Measurements from ENCODE around the gene ADCY10. TPM values are rescaled to one million over a fixed set of nuclear protein-coding genes. Genes with fewer than 3 reads are reported as not detected.

The ADCY10 gene
- polyA plus RNA-seq, 1 donor from 2014 or later, result 0.09 TPM

DNA sequence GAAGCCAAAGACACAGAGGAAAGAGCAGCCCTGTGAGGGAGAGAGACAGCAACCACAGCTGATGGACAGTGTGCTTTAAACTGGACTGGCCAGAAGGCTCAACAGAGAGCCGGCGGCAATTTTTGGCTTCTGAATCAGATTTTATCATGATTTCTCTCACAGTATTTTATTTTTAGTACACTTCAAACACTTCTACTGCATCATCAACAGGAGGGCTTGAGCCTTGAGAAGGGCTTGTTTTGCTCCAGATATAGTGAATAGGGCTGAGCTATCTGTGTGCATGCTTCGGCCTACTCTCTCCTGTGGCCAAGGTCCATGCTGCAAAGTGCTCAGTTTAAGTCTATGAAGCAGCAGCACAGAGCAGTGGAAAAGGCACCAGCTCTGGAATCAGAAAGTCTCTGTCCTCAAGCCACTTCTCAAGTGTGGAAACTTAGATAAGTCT, 33.3 kb downstream of the ADCY10 start:
- Histone ChIP-seq H3K9ac (ENCODE audit: low read length) (no peak overlapping the region), H3K4me2 (ENCODE audit: low read length) (no peak overlapping the region), H3K9me2 (ENCODE audit: insufficient read depth, low read length) (no peaks in the 10 kb centered on the region), H3K79me2 (replicated peaks; ENCODE audit: insufficient read depth, low read length) (no peaks in the 10 kb centered on the region), H3F3A (ENCODE audit: insufficient read depth, low read length, poor library complexity, severe bottlenecking) (no peaks in the 10 kb centered on the region), H2AFZ (ENCODE audit: low read depth, low read length) (no peak overlapping the region), H3K9me3 (ENCODE audit: low read length) (no peaks in the 10 kb centered on the region), H3K27ac (ENCODE audit: low read length) (no peak overlapping the region), H4K20me1 (ENCODE audit: insufficient read depth) (no peaks in the 10 kb centered on the region), H3K4me3 (ENCODE audit: low read length) (no peak overlapping the region), H3K27me3 (ENCODE audit: insufficient read depth, low read depth, low read length) (no peaks in the 10 kb centered on the region), H3K36me3 (ENCODE audit: insufficient read depth, low read length) (no peaks in the 10 kb centered on the region)
- TF ChIP-seq EZH2 (IDR thresholded peaks at IDR 0.05; ENCODE audit: borderline replicate concordance, insufficient read depth, low read length, poor library complexity, severe bottlenecking) (no peak), EP300 (conservative IDR thresholded peaks at IDR 0.05; ENCODE audit: poor library complexity, severe bottlenecking) (no peak), MXI1 (conservative IDR thresholded peaks at IDR 0.05; ENCODE audit: poor library complexity, severe bottlenecking) (no peak), RAD21 (conservative IDR thresholded peaks at IDR 0.05) (no peak), CTCF (IDR thresholded peaks at IDR 0.05; ENCODE audit: poor library complexity, severe bottlenecking) (no peak), SMC3 (conservative IDR thresholded peaks at IDR 0.05; ENCODE audit: poor library complexity) (no peak), POLR2AphosphoS5 (IDR thresholded peaks at IDR 0.05) (no peak), TAF1 (IDR thresholded peaks at IDR 0.05; ENCODE audit: low read depth) (no peak)
- TF ChIP-seq, protein P1, sequence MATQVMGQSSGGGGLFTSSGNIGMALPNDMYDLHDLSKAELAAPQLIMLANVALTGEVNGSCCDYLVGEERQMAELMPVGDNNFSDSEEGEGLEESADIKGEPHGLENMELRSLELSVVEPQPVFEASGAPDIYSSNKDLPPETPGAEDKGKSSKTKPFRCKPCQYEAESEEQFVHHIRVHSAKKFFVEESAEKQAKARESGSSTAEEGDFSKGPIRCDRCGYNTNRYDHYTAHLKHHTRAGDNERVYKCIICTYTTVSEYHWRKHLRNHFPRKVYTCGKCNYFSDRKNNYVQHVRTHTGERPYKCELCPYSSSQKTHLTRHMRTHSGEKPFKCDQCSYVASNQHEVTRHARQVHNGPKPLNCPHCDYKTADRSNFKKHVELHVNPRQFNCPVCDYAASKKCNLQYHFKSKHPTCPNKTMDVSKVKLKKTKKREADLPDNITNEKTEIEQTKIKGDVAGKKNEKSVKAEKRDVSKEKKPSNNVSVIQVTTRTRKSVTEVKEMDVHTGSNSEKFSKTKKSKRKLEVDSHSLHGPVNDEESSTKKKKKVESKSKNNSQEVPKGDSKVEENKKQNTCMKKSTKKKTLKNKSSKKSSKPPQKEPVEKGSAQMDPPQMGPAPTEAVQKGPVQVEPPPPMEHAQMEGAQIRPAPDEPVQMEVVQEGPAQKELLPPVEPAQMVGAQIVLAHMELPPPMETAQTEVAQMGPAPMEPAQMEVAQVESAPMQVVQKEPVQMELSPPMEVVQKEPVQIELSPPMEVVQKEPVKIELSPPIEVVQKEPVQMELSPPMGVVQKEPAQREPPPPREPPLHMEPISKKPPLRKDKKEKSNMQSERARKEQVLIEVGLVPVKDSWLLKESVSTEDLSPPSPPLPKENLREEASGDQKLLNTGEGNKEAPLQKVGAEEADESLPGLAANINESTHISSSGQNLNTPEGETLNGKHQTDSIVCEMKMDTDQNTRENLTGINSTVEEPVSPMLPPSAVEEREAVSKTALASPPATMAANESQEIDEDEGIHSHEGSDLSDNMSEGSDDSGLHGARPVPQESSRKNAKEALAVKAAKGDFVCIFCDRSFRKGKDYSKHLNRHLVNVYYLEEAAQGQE (IDR thresholded peaks at IDR 0.05; ENCODE audit: borderline replicate concordance), result no peak

GRCh38 chr1:167879508-167879907, 34.4 kb downstream of the ADCY10 start:
- no peak overlapping the region for H3K4me2 ChIP-seq (ENCODE audit: low read length)
- H3K4me3 ChIP-seq (ENCODE audit: low read length), result no peak overlapping the region
- no peaks in the 10 kb centered on the region for H3F3A ChIP-seq (ENCODE audit: insufficient read depth, low read length, poor library complexity, severe bottlenecking)
- no peak overlapping the region for H3K27ac ChIP-seq (ENCODE audit: low read length)
- no peaks in the 10 kb centered on the region for H4K20me1 ChIP-seq (ENCODE audit: insufficient read depth)
- no peaks in the 10 kb centered on the region for H3K79me2 ChIP-seq (replicated peaks; ENCODE audit: insufficient read depth, low read length)
- no peak overlapping the region for H3K9ac ChIP-seq (ENCODE audit: low read length)
- no peaks in the 10 kb centered on the region for H3K27me3 ChIP-seq (ENCODE audit: insufficient read depth, low read depth, low read length)
- H3K9me2 ChIP-seq (ENCODE audit: insufficient read depth, low read length), result no peaks in the 10 kb centered on the region
- no peaks in the 10 kb centered on the region for H3K36me3 ChIP-seq (ENCODE audit: insufficient read depth, low read length)
- no peak for TF ChIP-seq TAF1 (IDR thresholded peaks at IDR 0.05; ENCODE audit: low read depth)
- no peak for TF ChIP-seq MXI1 (conservative IDR thresholded peaks at IDR 0.05; ENCODE audit: poor library complexity, severe bottlenecking)
- TF ChIP-seq CTCF (IDR thresholded peaks at IDR 0.05; ENCODE audit: poor library complexity, severe bottlenecking), result no peak
- TF ChIP-seq, protein P1 (IDR thresholded peaks at IDR 0.05; ENCODE audit: borderline replicate concordance), result no peak
- no peak for TF ChIP-seq SMC3 (conservative IDR thresholded peaks at IDR 0.05; ENCODE audit: poor library complexity)
- no peak for TF ChIP-seq EZH2 (IDR thresholded peaks at IDR 0.05; ENCODE audit: borderline replicate concordance, insufficient read depth, low read length, poor library complexity, severe bottlenecking)
- TF ChIP-seq RAD21 (conservative IDR thresholded peaks at IDR 0.05), result no peak
- no peak for TF ChIP-seq POLR2AphosphoS5 (IDR thresholded peaks at IDR 0.05)
- TF ChIP-seq EP300 (conservative IDR thresholded peaks at IDR 0.05; ENCODE audit: poor library complexity, severe bottlenecking), result no peak
- H2AFZ ChIP-seq (ENCODE audit: low read depth, low read length), result no peak overlapping the region
- no peaks in the 10 kb centered on the region for H3K9me3 ChIP-seq (ENCODE audit: low read length)

Data from neural cell (in vitro differentiated cells).